ENCODE data around the gene OAS1.

OAS1 gene

GRCh38 chr12:112861284-112861683 lies 45.5 kb upstream of the OAS1 start:
- Histone ChIP-seq H3K4me2 (ENCODE audit: low read length) (no peak overlapping the region), H3K9ac (ENCODE audit: low read length) (no peak overlapping the region), H3K27me3 (ENCODE audit: insufficient read depth, low read length) (no peaks in the 10 kb centered on the region), H3F3A (ENCODE audit: insufficient read depth, low read length) (no peaks in the 10 kb centered on the region), H3K9me3 (ENCODE audit: low read length) (no peaks in the 10 kb centered on the region), H3K27ac (ENCODE audit: low read depth, low read length, poor library complexity, severe bottlenecking) (no peak overlapping the region), H3K36me3 (ENCODE audit: insufficient read depth, low read length) (no peaks in the 10 kb centered on the region), H3K79me2 (ENCODE audit: insufficient read depth, low read length) (no peaks in the 10 kb centered on the region), H3K4me1 (ENCODE audit: insufficient read depth, low read length, severe bottlenecking) (no peaks in the 10 kb centered on the region), H3K9me2 (ENCODE audit: low read depth, low read length) (no peaks in the 10 kb centered on the region), H2AFZ (ENCODE audit: low read length) (no peak overlapping the region), H3K4me3 (ENCODE audit: low read depth, low read length, poor library complexity, severe bottlenecking) (no peak overlapping the region), H4K20me1 (ENCODE audit: insufficient read depth, low read length) (no peaks in the 10 kb centered on the region)
- no peak for TF ChIP-seq CTCF (IDR thresholded peaks at IDR 0.05; ENCODE audit: low read length)
- TF ChIP-seq EZH2 (IDR thresholded peaks at IDR 0.05; ENCODE audit: borderline replicate concordance, low read length), result no peak

- H3K4me1 ChIP-seq (ENCODE audit: insufficient read depth, low read length, severe bottlenecking), result no peaks in the 10 kb centered on the region
- TF ChIP-seq EZH2 (IDR thresholded peaks at IDR 0.05; ENCODE audit: borderline replicate concordance, low read length) (no peak), CTCF (IDR thresholded peaks at IDR 0.05; ENCODE audit: low read length) (no peak)
- no peaks in the 10 kb centered on the region for H3K36me3 ChIP-seq (ENCODE audit: insufficient read depth, low read length)
- H3K27me3 ChIP-seq (ENCODE audit: insufficient read depth, low read length), result no peaks in the 10 kb centered on the region
- H3K9me3 ChIP-seq (ENCODE audit: low read length), result no peaks in the 10 kb centered on the region
- H3K9ac ChIP-seq (ENCODE audit: low read length), result no peak overlapping the region
- H3K4me3 ChIP-seq (ENCODE audit: low read depth, low read length, poor library complexity, severe bottlenecking), result no peak overlapping the region
- no peaks in the 10 kb centered on the region for H3K9me2 ChIP-seq (ENCODE audit: low read depth, low read length)
- H3K79me2 ChIP-seq (ENCODE audit: insufficient read depth, low read length), result no peaks in the 10 kb centered on the region
- no peaks in the 10 kb centered on the region for H4K20me1 ChIP-seq (ENCODE audit: insufficient read depth, low read length)
- no peak overlapping the region for H2AFZ ChIP-seq (ENCODE audit: low read length)
- H3F3A ChIP-seq (ENCODE audit: insufficient read depth, low read length), result no peaks in the 10 kb centered on the region
- H3K4me2 ChIP-seq (ENCODE audit: low read length), result no peak overlapping the region
- H3K27ac ChIP-seq (ENCODE audit: low read depth, low read length, poor library complexity, severe bottlenecking), result no peak overlapping the region
These were observed 44.0 kb upstream of the OAS1 start for GRCh38 chr12:112862636-112863290.

DNA sequence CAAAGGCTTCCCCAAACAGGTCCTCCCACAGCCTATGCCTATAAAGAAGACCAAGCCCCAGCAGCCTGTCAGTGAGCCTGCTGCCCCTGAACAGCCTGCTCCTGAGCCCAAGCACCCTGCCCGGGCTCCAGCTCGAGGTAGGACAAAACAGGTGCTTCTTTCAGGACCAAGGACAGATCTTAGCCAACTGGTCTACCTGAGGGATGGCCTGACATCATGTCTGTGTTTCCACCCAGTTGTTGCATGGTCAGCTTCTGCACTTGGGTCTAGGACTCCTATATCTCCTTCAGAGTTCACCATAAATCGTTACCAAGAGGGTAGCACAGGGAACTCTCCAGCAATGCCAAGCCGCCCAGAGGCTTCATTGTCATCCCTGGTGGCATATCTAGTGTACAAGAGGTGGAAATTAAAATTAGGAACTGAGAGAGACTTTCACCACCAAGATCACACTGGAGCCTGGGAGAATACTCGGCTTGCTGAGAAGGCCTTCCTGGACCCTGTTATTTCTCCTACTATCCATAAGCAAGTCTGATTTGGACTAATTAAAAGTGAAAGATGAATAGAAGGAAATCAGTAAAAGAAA lies 38.2 kb upstream of the OAS1 start:
- Histone ChIP-seq H3K27me3 (ENCODE audit: insufficient read depth, low read length) (no peaks in the 10 kb centered on the region), H2AFZ (ENCODE audit: low read length) (no peak overlapping the region), H4K20me1 (ENCODE audit: insufficient read depth, low read length) (no peaks in the 10 kb centered on the region), H3F3A (ENCODE audit: insufficient read depth, low read length) (no peaks in the 10 kb centered on the region), H3K9me2 (ENCODE audit: low read depth, low read length) (no peaks in the 10 kb centered on the region), H3K9ac (ENCODE audit: low read length) (no peak overlapping the region), H3K9me3 (ENCODE audit: low read length) (no peaks in the 10 kb centered on the region), H3K4me3 (ENCODE audit: low read depth, low read length, poor library complexity, severe bottlenecking) (no peak overlapping the region), H3K79me2 (ENCODE audit: insufficient read depth, low read length) (no peaks in the 10 kb centered on the region), H3K4me2 (ENCODE audit: low read length) (no peak overlapping the region), H3K36me3 (ENCODE audit: insufficient read depth, low read length) (no peaks in the 10 kb centered on the region), H3K27ac (ENCODE audit: low read depth, low read length, poor library complexity, severe bottlenecking) (no peak overlapping the region), H3K4me1 (ENCODE audit: insufficient read depth, low read length, severe bottlenecking) (peaks cover 8% of the 10 kb centered on the region)
- no peak for TF ChIP-seq CTCF (IDR thresholded peaks at IDR 0.05; ENCODE audit: low read length)
- TF ChIP-seq EZH2 (IDR thresholded peaks at IDR 0.05; ENCODE audit: borderline replicate concordance, low read length), result no peak

Data from OCI-LY1 (cell line).